GM06990 (cell line): Measurements from ENCODE around the gene FEN1.

Experiments used
- DNase-seq: peaks from one replicate; pipeline ENCODE4 v3.0.0-alpha.2; 2011; ENCODE audit not compliant: insufficient read length; ENCODE audit errors: extremely low read depth
- H3K27me3 ChIP-seq: replicated peaks from 2 replicates; pipeline ENCODE4 v1.6.0; 2011; ENCODE audit warnings: low read length; ENCODE audit not compliant: control insufficient read depth, insufficient read depth
- H3K36me3 ChIP-seq: 2 replicates; pipeline ENCODE4 v1.5.1; 2011; ENCODE audit warnings: low read length; ENCODE audit not compliant: control insufficient read depth, insufficient read depth
- H3K4me3 ChIP-seq: replicated peaks from 2 replicates; pipeline ENCODE4 v1.5.1; 2011; ENCODE audit warnings: low read depth, mild to moderate bottlenecking, control low read depth, low read length
- CTCF ChIP-seq: IDR thresholded peaks from 2 replicates; pipeline ENCODE4 v1.5.1; 2011; ENCODE audit warnings: low read length, control low read depth, mild to moderate bottlenecking, inconsistent platforms; ENCODE audit not compliant: insufficient read depth, poor library complexity, severe bottlenecking

FEN1 gene

DNA sequence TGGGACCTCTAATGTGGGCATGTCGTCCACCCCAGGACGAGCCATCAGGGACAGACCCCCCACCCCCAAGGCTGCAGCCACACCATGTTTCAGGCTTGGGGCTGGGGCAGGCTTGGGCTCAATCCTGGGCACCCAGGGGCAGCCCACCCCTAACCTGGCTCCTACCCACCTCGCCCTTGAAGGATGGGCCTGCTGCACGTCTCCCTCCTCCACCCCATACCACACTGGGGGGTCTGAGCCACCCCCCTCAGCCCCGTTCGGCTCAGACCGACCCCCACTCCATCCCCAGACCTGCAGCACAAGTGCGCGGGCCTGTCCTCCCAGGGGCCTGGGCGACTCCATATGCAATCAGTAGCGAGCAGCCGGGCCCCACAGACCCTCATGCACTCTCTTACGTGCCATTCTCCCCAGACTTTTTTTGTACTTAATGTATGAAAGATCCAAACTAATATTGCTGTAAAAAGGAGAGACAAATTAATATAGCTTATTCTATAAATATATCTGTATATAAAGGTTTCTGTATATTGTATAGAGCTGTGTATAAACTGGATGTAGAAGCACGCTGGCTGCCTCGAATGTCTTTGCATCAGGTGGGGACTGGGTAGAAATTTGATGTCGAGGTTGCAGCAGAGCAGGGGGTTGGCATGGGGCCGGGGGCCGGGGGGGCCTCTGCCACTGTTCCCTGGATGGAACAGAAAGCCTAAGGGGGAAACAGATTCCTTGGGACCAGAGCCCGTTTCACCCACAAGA lies 46.1 kb upstream of the FEN1 start:
- no peak for TF ChIP-seq CTCF
- Histone ChIP-seq H3K36me3 (no peaks in the 10 kb centered on the region), H3K27me3 (no peaks in the 10 kb centered on the region)

GRCh38 chr11:61747192-61747966 lies 45.3 kb upstream of the FEN1 start:
- no peak overlapping the region for H3K4me3 ChIP-seq
- peak; percentile 96 for TF ChIP-seq CTCF
- peak; percentile 57 for DNase-seq

More for the DNA sequence above, 46.1 kb upstream of the FEN1 start:
- no peak overlapping the region for H3K4me3 ChIP-seq
- DNase-seq = no peak

DNA sequence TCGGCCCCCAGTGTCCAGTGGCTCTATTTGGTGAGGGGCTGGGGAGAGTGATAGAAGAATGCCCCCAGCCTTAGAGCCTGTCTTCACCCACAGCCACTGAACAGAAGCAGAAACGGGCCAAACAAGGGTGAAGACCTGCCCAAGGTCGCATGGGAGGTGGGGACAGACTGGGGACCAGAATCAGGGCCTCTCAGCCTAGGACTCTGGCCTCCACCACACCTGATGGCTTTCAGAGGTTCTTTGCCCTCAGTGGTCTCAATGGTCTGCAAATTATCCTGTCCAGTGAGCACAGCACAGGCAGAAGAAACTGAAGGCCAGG lies 44.8 kb upstream of the FEN1 start:
- Histone ChIP-seq H3K4me3 (no peak overlapping the region), H3K27me3 (peaks cover 2% of the 10 kb centered on the region), H3K36me3 (no peaks in the 10 kb centered on the region)
- TF ChIP-seq CTCF = no peak
- no peak for DNase-seq

More at GRCh38 chr11:61747192-61747966, 45.3 kb upstream of the FEN1 start:
- Histone ChIP-seq H3K27me3 (peaks cover 2% of the 10 kb centered on the region), H3K36me3 (no peaks in the 10 kb centered on the region)

DNA sequence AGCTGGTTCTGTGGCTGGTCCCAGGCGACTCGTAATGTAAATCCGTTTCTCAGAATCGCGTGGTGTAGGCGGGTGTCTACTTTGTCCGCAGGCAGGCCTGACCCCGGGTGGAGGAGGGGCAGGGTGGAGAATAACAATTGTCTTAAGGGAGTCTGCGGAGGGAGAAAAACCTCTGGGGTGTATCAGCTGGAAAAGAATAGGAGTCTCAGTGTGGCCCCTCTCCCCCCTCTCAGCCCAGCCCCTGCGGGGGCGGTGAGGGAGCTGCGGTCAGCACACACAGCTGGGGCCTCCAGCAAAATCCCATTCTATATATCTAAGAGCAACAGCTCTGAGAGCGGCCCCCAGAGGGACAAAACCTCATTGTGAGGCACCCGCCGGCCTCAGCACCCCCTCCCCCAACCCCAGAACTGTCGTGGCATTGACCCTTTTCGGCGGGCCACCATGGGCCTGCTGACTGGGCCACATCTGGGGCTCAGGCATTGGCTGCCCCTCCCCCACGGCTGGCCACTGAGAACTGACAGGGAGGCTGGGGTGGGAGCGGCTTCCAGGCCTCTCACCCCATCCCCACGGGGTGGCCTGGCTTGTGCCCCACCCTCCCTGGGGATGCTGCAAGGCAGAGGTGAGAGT lies 43.0 kb upstream of the FEN1 start:
- H3K36me3 ChIP-seq = no peaks in the 10 kb centered on the region
- H3K4me3 ChIP-seq = no peak overlapping the region
- no peak for DNase-seq
- no peak for TF ChIP-seq CTCF
- peaks cover 2% of the 10 kb centered on the region for H3K27me3 ChIP-seq

- no peak for DNase-seq
- TF ChIP-seq CTCF = no peak
- Histone ChIP-seq H3K36me3 (no peaks in the 10 kb centered on the region), H3K27me3 (peaks cover 2% of the 10 kb centered on the region), H3K4me3 (no peak overlapping the region)
These were observed 42.0 kb upstream of the FEN1 start for GRCh38 chr11:61750631-61751273.
